Measurements from ENCODE around the gene LAMC3.

- no peak for TF ChIP-seq CTCF (conservative IDR thresholded peaks at IDR 0.05; ENCODE audit: low read length)
- no peak for TF ChIP-seq EZH2phosphoT487 (IDR thresholded peaks at IDR 0.05; ENCODE audit: borderline replicate concordance, low read depth, low read length)
These were observed 7.0 kb upstream of the LAMC3 start for GRCh38 chr9:131001990-131002389.
